Mammary epithelial cell (primary cell): ENCODE data around the gene CAMTA1.

Experiments
- CTCF ChIP-seq, 2 donors: IDR thresholded peaks in 1 of 2; conservative IDR thresholded peaks in 1 of 2; 2 replicates each; pipeline ENCODE4 v1.5.1; 2011 to 2012; ENCODE audit warnings: inconsistent platforms in 2 of 2, low read length in 2 of 2, mild to moderate bottlenecking in 2 of 2, control low read depth in 1 of 2, low read depth in 1 of 2; ENCODE audit not compliant: insufficient read depth in 1 of 2; ENCODE audit errors: extremely low read depth in 1 of 2
- EZH2 ChIP-seq: IDR thresholded peaks from 2 replicates; pipeline ENCODE4 v1.6.1; 2012; ENCODE audit warnings: low read length, inconsistent platforms, borderline replicate concordance

DNA sequence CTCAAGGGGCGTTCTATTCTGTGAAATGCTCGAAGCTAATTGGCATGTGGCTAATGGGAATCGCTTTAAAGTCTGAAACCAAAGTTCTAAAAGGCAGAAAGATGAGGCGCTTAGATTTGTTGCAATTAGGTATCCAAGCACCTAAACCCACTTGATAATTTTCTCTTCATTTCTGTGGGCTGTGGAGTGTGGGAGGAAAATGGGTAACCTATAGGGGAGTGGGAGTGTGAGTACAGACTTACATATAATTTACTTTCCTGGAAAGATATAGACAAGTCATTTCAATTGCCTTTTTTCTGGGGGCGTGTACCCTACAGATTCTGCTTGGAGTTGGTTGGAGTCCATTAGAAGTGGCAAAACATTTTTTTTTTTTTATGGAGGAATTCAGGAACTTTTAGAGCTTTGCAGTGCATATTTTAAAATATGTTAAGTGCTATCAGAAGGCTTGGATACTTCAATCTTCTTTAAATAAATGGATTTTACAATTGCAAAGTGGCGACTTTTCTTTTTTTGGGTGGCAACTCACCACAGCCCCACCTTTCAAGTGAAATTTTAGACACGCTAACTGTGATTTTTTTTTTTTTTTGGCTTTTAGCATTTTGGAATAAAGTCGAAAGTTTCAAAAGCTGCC lies 254.5 kb downstream of the CAMTA1 start:
- TF ChIP-seq CTCF (conservative IDR thresholded peaks at IDR 0.05 in 1 of 2, IDR thresholded peaks at IDR 0.05 in 1 of 2; ENCODE audit: extremely low read depth in 1 of 2, insufficient read depth in 1 of 2, low read depth in 1 of 2, low read length in 2 of 2) = no peak
- no peak for TF ChIP-seq EZH2
